Thymus (tissue), 11 donors: ENCODE measurements around the gene ARL8B. TPM values are rescaled to one million over a fixed set of nuclear protein-coding genes. Genes with fewer than 3 reads are reported as not detected.
"Not testable (repeated sequence)": the region's sequence is repeated elsewhere in the genome, so short reads cannot be mapped to it uniquely, and the experiment has no call there.

ENCODE experiments used
- DNase-seq, 9 donors: peaks; one replicate each; pipeline ENCODE4 v3.0.0-alpha.2; 2013; ENCODE audit warnings: low spot score in 9 of 9, low read depth in 6 of 9, missing footprints in 1 of 9
- H3K27ac ChIP-seq, 2 donors: one replicate each; pipeline ENCODE4 v1.5.1; 2013; ENCODE audit warnings: control low read depth in 1 of 2, low read depth in 1 of 2, low read length in 1 of 2, mild to moderate bottlenecking in 1 of 2, moderate library complexity in 1 of 2
- H3K27me3 ChIP-seq, 2 donors: one replicate each; pipeline ENCODE4 v1.5.1; 2013; ENCODE audit warnings: low read length in 1 of 2; ENCODE audit not compliant: control insufficient read depth in 2 of 2, insufficient read depth in 1 of 2
- H3K36me3 ChIP-seq, 2 donors: one replicate each; pipeline ENCODE4 v1.5.1; 2013; ENCODE audit warnings: low read length in 1 of 2, mild to moderate bottlenecking in 1 of 2, moderate library complexity in 1 of 2; ENCODE audit not compliant: control insufficient read depth in 2 of 2, insufficient read depth in 2 of 2
- H3K4me1 ChIP-seq, 2 donors: one replicate each; pipeline ENCODE4 v1.5.1; 2013; ENCODE audit warnings: low read length in 2 of 2; ENCODE audit not compliant: control insufficient read depth in 2 of 2, insufficient read depth in 2 of 2
- H3K4me3 ChIP-seq, 2 donors: one replicate each; pipeline ENCODE4 v1.5.1; 2013; ENCODE audit warnings: low read length in 2 of 2, control low read depth in 1 of 2, mild to moderate bottlenecking in 1 of 2
- H3K9me3 ChIP-seq, 2 donors: one replicate each; pipeline ENCODE4 v1.5.1; 2013; ENCODE audit warnings: low read length in 1 of 2, mild to moderate bottlenecking in 1 of 2; ENCODE audit not compliant: control insufficient read depth in 2 of 2, insufficient read depth in 1 of 2
- WGBS: extraction: QIAGEN DNeasy Blood & Tissue Kit; methylation state at CpG from one replicate; pipeline ENCODE4 v1.1.7; 2013; 5-methylcytosine and 5-hydroxymethylcytosine counted together
- polyA plus RNA-seq: library from polyadenylated mRNA; stranded (reverse); fragments of 200-250 nt; gene quantifications from one replicate; pipeline ENCODE4 v1.2.3, GENCODE V29; 2013
- total RNA-seq: library from RNA; stranded (reverse); fragments of 120-200 nt; gene quantifications from one replicate; pipeline ENCODE4 v1.2.4, GENCODE V29; 2013
- donor health status: healthy.

ARL8B gene
- total and polyA plus RNA-seq, 2 donors: 29.8 to 53.2 TPM

DNA sequence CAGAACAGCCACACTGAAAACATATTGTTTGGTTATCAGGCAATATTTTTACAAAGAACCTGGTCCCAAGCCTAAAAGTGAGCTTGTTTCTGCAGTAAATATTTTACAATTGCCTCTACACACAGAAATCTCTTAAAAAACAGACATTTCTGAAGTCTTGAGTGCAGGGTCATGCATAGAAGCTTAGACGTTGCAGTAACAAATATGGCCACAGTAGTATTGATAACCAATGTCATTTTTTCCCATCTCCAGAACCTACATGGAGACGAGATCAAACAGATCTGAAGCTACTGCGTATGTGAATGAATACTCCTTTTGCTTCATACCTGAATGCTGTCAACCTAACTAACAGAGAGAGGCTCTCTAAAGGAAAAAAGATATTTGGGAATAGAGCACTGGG is 19.6 kb upstream of the ARL8B start:
- WGBS: 93% methylated on average over 3 of the region's 3 CpGs
- H3K27ac ChIP-seq: no peak overlapping the region

DNA sequence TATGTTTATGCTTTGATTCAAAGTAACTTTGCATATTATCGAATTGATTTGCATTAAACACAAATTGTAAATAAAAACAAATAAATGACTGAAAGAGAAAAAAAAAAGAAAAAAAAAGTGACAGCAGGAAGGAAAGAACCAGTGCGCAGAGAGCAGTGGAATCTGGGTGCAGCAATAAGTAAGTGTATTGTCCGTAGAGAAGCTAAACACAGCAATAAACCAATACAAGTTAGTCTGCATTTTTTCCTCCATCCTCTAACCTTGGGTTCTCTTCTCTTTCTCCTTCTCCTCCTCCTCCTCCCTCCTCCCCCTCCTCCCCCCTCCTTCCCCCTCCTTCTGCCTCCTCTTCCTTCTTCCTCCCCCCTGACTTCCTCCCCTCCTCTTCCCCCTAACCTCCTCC is 18.3 kb upstream of the ARL8B start:
- H3K4me3 ChIP-seq: no peak overlapping the region
- DNase-seq: no peak
- no peaks in the 10 kb centered on the region for H3K4me1 ChIP-seq
- H3K27ac ChIP-seq: no peak overlapping the region
- H3K27me3 ChIP-seq: no peaks in the 10 kb centered on the region
- H3K36me3 ChIP-seq: no peaks in the 10 kb centered on the region
- H3K9me3 ChIP-seq: no peaks in the 10 kb centered on the region
- 97% methylated on average over 3 of the region's 3 CpGs for WGBS

More for the DNA sequence above, 19.6 kb upstream of the ARL8B start:
- Histone ChIP-seq H3K4me3 (no peak overlapping the region), H3K27me3 (no peaks in the 10 kb centered on the region), H3K4me1 (no peaks in the 10 kb centered on the region), H3K9me3 (no peaks in the 10 kb centered on the region), H3K36me3 (no peaks in the 10 kb centered on the region)
- DNase-seq: no peak

DNA sequence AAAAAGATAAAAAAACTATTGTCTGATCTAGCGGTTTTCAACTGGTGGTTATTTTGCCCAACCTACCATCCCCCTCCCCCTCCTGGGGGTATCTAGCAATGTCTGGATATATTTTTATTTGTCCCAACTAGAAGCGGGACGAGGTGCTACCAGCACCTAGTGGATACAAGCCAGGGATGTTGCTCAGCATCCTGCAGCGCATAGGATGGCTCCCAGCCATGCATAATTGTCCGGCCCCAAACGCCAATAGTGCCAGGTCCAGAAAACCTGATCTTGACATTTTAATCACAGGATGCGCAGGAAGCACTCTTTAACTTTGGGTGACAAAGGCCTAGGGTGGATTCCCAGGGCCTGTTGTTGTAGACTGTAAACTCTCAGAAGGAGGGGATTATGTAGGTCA is 17.0 kb upstream of the ARL8B start:
- Histone ChIP-seq H3K36me3 (no peaks in the 10 kb centered on the region), H3K27me3 (no peaks in the 10 kb centered on the region), H3K4me3 (no peak overlapping the region), H3K4me1 (no peaks in the 10 kb centered on the region), H3K9me3 (no peaks in the 10 kb centered on the region), H3K27ac (no peak overlapping the region)
- WGBS: 96% methylated on average over 7 of the region's 7 CpGs
- DNase-seq: no peak

- not testable (repeated sequence) for H3K36me3 ChIP-seq, H3K4me1 ChIP-seq, H3K9me3 ChIP-seq, H3K4me3 ChIP-seq, H3K27ac ChIP-seq, DNase-seq, H3K27me3 ChIP-seq
- 97% methylated on average over 9 of the region's 9 CpGs for WGBS
Measured at GRCh38 chr3:5106371-5106770, 15.7 kb upstream of the ARL8B start.

DNA sequence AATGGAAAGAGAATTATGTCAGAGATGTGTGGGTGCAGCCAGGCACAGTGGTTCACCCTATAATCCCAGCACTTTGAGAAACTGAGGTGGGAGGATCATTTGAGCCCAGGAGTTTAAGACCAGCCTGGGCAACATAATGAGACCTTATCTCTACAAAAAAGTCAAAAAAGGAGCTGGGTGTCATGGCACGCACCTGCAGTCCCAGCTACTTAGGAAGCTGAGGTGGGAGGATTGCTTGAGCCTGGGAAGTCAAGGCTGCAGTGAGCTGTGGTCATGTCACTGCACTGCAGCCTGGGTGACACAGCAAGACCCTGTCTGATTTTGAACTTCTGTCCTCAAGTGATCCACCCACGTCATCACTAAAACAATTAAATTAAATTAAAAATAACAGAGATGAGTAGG is 15.2 kb upstream of the ARL8B start:
- not testable (repeated sequence) for H3K4me3 ChIP-seq, H3K27me3 ChIP-seq, H3K9me3 ChIP-seq, H3K4me1 ChIP-seq, H3K36me3 ChIP-seq, H3K27ac ChIP-seq, DNase-seq
- 89% methylated on average over 2 of the region's 2 CpGs for WGBS

DNA sequence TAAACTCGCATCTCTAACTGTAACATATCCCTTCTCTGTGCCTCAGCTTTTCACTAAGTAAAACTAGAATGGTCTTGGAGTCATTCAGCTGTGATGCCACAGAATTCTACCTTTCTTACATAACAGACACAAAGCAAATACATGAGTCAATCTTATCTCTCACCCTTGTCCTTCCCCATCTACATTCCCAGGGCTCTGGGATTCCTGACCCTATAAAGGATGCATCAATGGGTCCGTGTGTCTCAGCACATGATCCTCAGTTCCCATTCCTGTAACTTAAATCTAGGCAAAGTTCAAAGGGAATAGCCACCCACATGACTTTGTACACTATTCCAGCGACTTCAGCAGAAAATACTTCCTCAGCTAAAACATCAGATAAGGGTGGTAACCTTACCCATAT is 11.8 kb upstream of the ARL8B start:
- Histone ChIP-seq H3K4me1 (no peaks in the 10 kb centered on the region), H3K36me3 (no peaks in the 10 kb centered on the region), H3K27ac (no peak overlapping the region), H3K4me3 (no peak overlapping the region), H3K9me3 (no peaks in the 10 kb centered on the region), H3K27me3 (no peaks in the 10 kb centered on the region)
- 89% methylated on average over 3 of the region's 3 CpGs for WGBS
- DNase-seq: no peak

DNA sequence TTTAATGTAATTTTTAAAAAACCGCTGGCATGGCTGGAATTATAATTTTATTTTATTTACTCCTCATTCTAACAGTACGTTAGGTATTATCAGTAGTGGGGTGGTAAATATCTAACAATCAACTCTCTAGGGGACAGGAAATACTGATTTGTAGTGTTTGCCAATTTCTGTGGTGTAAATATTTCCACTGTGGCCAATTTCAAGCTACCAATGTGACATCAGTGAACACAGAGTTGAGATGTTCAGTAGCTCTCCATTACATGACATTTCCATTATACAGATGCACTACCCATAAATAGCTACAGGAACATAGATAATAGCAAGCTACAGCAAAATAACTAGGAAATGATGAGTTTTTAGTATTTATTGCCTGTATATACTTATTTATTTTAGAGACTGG is 10.0 kb upstream of the ARL8B start:
- H3K9me3 ChIP-seq: no peaks in the 10 kb centered on the region
- H3K4me3 ChIP-seq: no peak overlapping the region
- H3K27ac ChIP-seq: no peak overlapping the region
- no peaks in the 10 kb centered on the region for H3K4me1 ChIP-seq
- H3K27me3 ChIP-seq: no peaks in the 10 kb centered on the region
- H3K36me3 ChIP-seq: no peaks in the 10 kb centered on the region
- DNase-seq: no peak
- 96% methylated on average over 2 of the region's 2 CpGs for WGBS

GRCh38 chr3:5113726-5114125 is 8.4 kb upstream of the ARL8B start:
- WGBS: 98% methylated on average over 30 of the region's 30 CpGs
- not testable (repeated sequence) for DNase-seq

GRCh38 chr3:5115506-5116162 is 6.5 kb upstream of the ARL8B start:
- no peak for DNase-seq
- Histone ChIP-seq H3K27ac (no peak overlapping the region), H3K4me3 (no peak overlapping the region), H3K4me1 (no peaks in the 10 kb centered on the region), H3K36me3 (no peaks in the 10 kb centered on the region), H3K27me3 (no peaks in the 10 kb centered on the region), H3K9me3 (no peaks in the 10 kb centered on the region)
- WGBS: 95% methylated on average over 6 of the region's 6 CpGs

More at GRCh38 chr3:5113726-5114125, 8.4 kb upstream of the ARL8B start:
- not testable (repeated sequence) for H3K36me3 ChIP-seq, H3K4me1 ChIP-seq, H3K9me3 ChIP-seq, H3K27me3 ChIP-seq, H3K4me3 ChIP-seq, H3K27ac ChIP-seq

DNA sequence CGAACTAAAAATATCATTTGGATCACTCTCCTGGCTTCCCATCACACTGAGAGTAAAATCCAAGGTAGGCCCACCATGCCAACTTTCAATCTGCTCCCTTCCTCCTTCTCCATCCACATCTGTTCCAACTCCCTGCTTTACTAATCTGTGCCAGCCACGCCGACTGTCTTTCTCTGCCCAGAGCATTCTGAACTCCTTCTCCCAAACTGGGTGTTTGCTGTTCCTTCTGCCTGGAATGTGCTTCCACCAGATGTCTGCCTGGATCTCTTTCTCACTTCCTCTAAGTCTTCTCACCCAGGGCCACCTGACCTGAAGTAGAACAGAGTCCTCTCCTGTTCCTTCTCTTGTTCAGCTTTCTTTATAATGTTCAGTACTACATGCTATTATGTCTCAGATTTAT is 5.6 kb upstream of the ARL8B start:
- Histone ChIP-seq H3K4me3 (no peak overlapping the region), H3K36me3 (no peaks in the 10 kb centered on the region), H3K27ac (no peak overlapping the region), H3K27me3 (no peaks in the 10 kb centered on the region), H3K9me3 (no peaks in the 10 kb centered on the region), H3K4me1 (no peaks in the 10 kb centered on the region)
- no peak for DNase-seq
- WGBS: 94% methylated on average over 3 of the region's 3 CpGs
